ENCODE results near the gene DMRTA2. TPM values are rescaled to one million over a fixed set of nuclear protein-coding genes. Genes with fewer than 3 reads are reported as not detected.

DMRTA2 gene
- total and polyA plus RNA-seq, 8 donors: 0.18 to 1.6 TPM; not detected in 6

GRCh38 chr1:50425376-50426107 is 2.3 kb upstream of the DMRTA2 start:
- H3K4me3 ChIP-seq: peak overlapping the region in 1 of 4 donors; percentile 44
- peak in 1 of 2 donors; percentile 24 for DNase-seq
- H3K9me3 ChIP-seq: peaks cover 0 to 13% (median 0%) of the 10 kb centered on the region in 4 donors
- peaks cover 51 to 82% (median 65%) of the 10 kb centered on the region in 4 donors for H3K4me1 ChIP-seq
- no peak overlapping the region for H3K27ac ChIP-seq
- WGBS, 5 donors: 7 to 12% (median 11%) methylated on average over 28 to 34 of the region's 34 CpGs
- no peaks in the 10 kb centered on the region for H3K36me3 ChIP-seq
- TF ChIP-seq POLR2AphosphoS5 (IDR thresholded peaks at IDR 0.05): no peak
- no peak for TF ChIP-seq CTCF (IDR thresholded peaks at IDR 0.05)
- no peak for TF ChIP-seq POLR2A (IDR thresholded peaks at IDR 0.05)
- TF ChIP-seq EP300 (IDR thresholded peaks at IDR 0.05): no peak
- intact Hi-C loops (cut with DNase I; ENCODE audit: low total_unique reads): no loop called here
- H3K27me3 ChIP-seq: peaks cover 74 to 100% (median 99%) of the 10 kb centered on the region in 3 donors

- intact Hi-C loops (cut with DNase I; ENCODE audit: low total_unique reads): no loop called here
- DNase-seq: peak in 1 of 2 donors; percentile 16
- TF ChIP-seq CTCF (IDR thresholded peaks at IDR 0.05) (no peak), POLR2A (IDR thresholded peaks at IDR 0.05) (no peak), POLR2AphosphoS5 (IDR thresholded peaks at IDR 0.05) (no peak)
- H3K9me3 ChIP-seq: peaks cover 0 to 13% (median 0%) of the 10 kb centered on the region in 4 donors
- H3K4me1 ChIP-seq: peaks cover 51 to 82% (median 67%) of the 10 kb centered on the region in 4 donors
- peak overlapping the region in 3 of 4 donors; percentile 33 to 44 (median 43) for H3K4me3 ChIP-seq
- H3K36me3 ChIP-seq: no peaks in the 10 kb centered on the region
- no peak overlapping the region for H3K27ac ChIP-seq
- 9 to 16% (median 14%) methylated on average over 39 to 40 of the region's 40 CpGs for WGBS, 5 donors
- H3K27me3 ChIP-seq: peaks cover 70 to 100% (median 99%) of the 10 kb centered on the region in 3 donors
Observed at GRCh38 chr1:50424884-50425375, 1.7 kb upstream of the DMRTA2 start.

- DNase-seq: peak in 1 of 2 donors; percentile 30
- intact Hi-C loops (cut with DNase I; ENCODE audit: low total_unique reads): no loop called here
- no peak for TF ChIP-seq POLR2A (IDR thresholded peaks at IDR 0.05)
- Histone ChIP-seq H3K9me3 (peaks cover 0 to 13% (median 0%) of the 10 kb centered on the region in 4 donors), H3K27me3 (peaks cover 75 to 100% (median 99%) of the 10 kb centered on the region in 3 donors), H3K4me3 (peak overlapping the region; percentile 18 to 44 (median 38)), H3K4me1 (peaks cover 54 to 86% (median 73%) of the 10 kb centered on the region in 4 donors), H3K27ac (no peak overlapping the region), H3K36me3 (no peaks in the 10 kb centered on the region)
- WGBS, 5 donors: 5 to 14% (median 14%) methylated on average over 35 of the region's 35 CpGs
Observed at GRCh38 chr1:50424045-50424883, 1.0 kb upstream of the DMRTA2 start.

GRCh38 chr1:50423670-50424000 is 392 bp upstream of the DMRTA2 start:
- peaks cover 80 to 100% (median 100%) of the 10 kb centered on the region in 3 donors for H3K27me3 ChIP-seq
- H3K4me1 ChIP-seq: peaks cover 61 to 92% (median 78%) of the 10 kb centered on the region in 4 donors
- DNase-seq: peak in 1 of 2 donors; percentile 52
- H3K36me3 ChIP-seq: no peaks in the 10 kb centered on the region
- peak overlapping the region; percentile 18 to 44 (median 38) for H3K4me3 ChIP-seq
- H3K9me3 ChIP-seq: peaks cover 0 to 13% (median 0%) of the 10 kb centered on the region in 4 donors
- TF ChIP-seq CTCF (IDR thresholded peaks at IDR 0.05): no peak
- TF ChIP-seq POLR2AphosphoS5 (IDR thresholded peaks at IDR 0.05): no peak
- no peak for TF ChIP-seq EP300 (IDR thresholded peaks at IDR 0.05)
- TF ChIP-seq POLR2A (IDR thresholded peaks at IDR 0.05): no peak
- H3K27ac ChIP-seq: no peak overlapping the region
- WGBS, 5 donors: 3 to 8% (median 5%) methylated on average over 19 to 23 of the region's 23 CpGs
- intact Hi-C loops (cut with DNase I; ENCODE audit: low total_unique reads): no loop called here
